ENCODE results near the gene AVPR1B. TPM values are rescaled to one million over a fixed set of nuclear protein-coding genes. Genes with fewer than 3 reads are reported as not detected.

Gene AVPR1B
- polyA plus RNA-seq, 2 of the 4 experiments (the other 2 are of a cell fraction), result not detected

- no peak for TF ChIP-seq NPAS2 (CRISPR knock-in tag; IDR thresholded peaks at IDR 0.05; ENCODE audit: borderline replicate concordance)
- no peak for TF ChIP-seq FOSB (CRISPR knock-in tag; IDR thresholded peaks at IDR 0.05)
- H3K4me2 ChIP-seq, result no peak overlapping the region
- FAIRE-seq, result no peak
- CTCF ChIA-PET, result interaction anchor here (0.8 to 2.5 kb wide), 6 partner anchors 11 to 966 kb away, joined by 3 to 6 read pairs (median 3); no protein-coding TSS in a partner anchor
- no peak overlapping the region for H3K4me3 ChIP-seq
- POLR2A ChIA-PET, result no interaction called here
- H3K4me1 ChIP-seq, result no peaks in the 10 kb centered on the region
- 50% methylated on average over 8 of the region's 8 CpGs for WGBS (ENCODE audit: missing lambda C conversion rate)
- ATAC-seq, result no peak
- no peaks in the 10 kb centered on the region for H3K9me3 ChIP-seq
- H3K27ac ChIP-seq, result no peak overlapping the region
- DNase-seq (ENCODE audit: low read depth in 1 of 2, low spot score in 1 of 2), result no peak
Measured at GRCh38 chr1:206080026-206080820, 37.0 kb downstream of the AVPR1B start.

DNA sequence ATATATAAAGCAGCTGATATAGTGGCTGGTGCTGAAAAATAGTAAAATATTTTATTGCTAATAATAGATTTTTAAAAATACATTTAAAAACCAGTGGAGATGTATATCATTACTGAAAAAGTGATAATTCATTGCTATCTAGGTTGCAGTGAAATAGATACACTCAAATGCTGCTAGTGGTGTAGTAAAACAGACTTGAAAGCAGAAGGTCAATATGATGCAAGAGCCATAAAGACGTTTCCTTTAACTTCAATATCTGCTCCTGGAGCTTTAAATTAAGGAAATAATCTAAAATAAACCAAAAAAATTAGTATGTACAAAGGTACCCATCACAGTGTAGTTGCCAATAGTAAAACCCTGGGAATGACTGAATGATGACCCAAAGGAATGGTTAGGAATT lies 38.1 kb downstream of the AVPR1B start:
- 34% methylated on average over 1 of the region's 1 CpG for WGBS (ENCODE audit: missing lambda C conversion rate)
- Histone ChIP-seq H3K4me3 (no peak overlapping the region), H3K27ac (no peak overlapping the region), H3K4me2 (no peak overlapping the region), H3K4me1 (no peaks in the 10 kb centered on the region), H3K9me3 (no peaks in the 10 kb centered on the region)
- FAIRE-seq (no peak), DNase-seq (ENCODE audit: low read depth in 1 of 2, low spot score in 1 of 2) (no peak), ATAC-seq (no peak)
- CTCF ChIA-PET, result interaction anchor here (0.8 to 1.4 kb wide), 4 partner anchors 17 to 967 kb away, joined by 3 read pairs; no protein-coding TSS in a partner anchor
- no peak for TF ChIP-seq MAFK (IDR thresholded peaks at IDR 0.05; ENCODE audit: partially characterized antibody)
- no peak for TF ChIP-seq POLR2AphosphoS2 (conservative IDR thresholded peaks at IDR 0.05; ENCODE audit: low read length)
- TF ChIP-seq, protein P1, sequence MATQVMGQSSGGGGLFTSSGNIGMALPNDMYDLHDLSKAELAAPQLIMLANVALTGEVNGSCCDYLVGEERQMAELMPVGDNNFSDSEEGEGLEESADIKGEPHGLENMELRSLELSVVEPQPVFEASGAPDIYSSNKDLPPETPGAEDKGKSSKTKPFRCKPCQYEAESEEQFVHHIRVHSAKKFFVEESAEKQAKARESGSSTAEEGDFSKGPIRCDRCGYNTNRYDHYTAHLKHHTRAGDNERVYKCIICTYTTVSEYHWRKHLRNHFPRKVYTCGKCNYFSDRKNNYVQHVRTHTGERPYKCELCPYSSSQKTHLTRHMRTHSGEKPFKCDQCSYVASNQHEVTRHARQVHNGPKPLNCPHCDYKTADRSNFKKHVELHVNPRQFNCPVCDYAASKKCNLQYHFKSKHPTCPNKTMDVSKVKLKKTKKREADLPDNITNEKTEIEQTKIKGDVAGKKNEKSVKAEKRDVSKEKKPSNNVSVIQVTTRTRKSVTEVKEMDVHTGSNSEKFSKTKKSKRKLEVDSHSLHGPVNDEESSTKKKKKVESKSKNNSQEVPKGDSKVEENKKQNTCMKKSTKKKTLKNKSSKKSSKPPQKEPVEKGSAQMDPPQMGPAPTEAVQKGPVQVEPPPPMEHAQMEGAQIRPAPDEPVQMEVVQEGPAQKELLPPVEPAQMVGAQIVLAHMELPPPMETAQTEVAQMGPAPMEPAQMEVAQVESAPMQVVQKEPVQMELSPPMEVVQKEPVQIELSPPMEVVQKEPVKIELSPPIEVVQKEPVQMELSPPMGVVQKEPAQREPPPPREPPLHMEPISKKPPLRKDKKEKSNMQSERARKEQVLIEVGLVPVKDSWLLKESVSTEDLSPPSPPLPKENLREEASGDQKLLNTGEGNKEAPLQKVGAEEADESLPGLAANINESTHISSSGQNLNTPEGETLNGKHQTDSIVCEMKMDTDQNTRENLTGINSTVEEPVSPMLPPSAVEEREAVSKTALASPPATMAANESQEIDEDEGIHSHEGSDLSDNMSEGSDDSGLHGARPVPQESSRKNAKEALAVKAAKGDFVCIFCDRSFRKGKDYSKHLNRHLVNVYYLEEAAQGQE (IDR thresholded peaks at IDR 0.05), result no peak
- no peak for TF ChIP-seq EP300 (IDR thresholded peaks at IDR 0.05)
- TF ChIP-seq PHF8 (IDR thresholded peaks at IDR 0.05; ENCODE audit: borderline replicate concordance, low read depth), result no peak
- no peak for TF ChIP-seq CEBPB (IDR thresholded peaks at IDR 0.05)
- no peak for TF ChIP-seq ZC3H11A (IDR thresholded peaks at IDR 0.05)
- no peak for TF ChIP-seq ZNF302 (CRISPR knock-in tag; IDR thresholded peaks at IDR 0.05)
- TF ChIP-seq BHLHE40 (IDR thresholded peaks at IDR 0.05; ENCODE audit: low read depth, low read length), result no peak
- TF ChIP-seq GATA3 (IDR thresholded peaks at IDR 0.05; ENCODE audit: borderline replicate concordance), result no peak
- TF ChIP-seq NFE2L2 (conservative IDR thresholded peaks at IDR 0.05; ENCODE audit: low read length), result no peak
- no peak for TF ChIP-seq EHF (CRISPR knock-in tag; IDR thresholded peaks at IDR 0.05)
- no peak for TF ChIP-seq E2F6 (IDR thresholded peaks at IDR 0.05; ENCODE audit: borderline replicate concordance, low read depth)
- POLR2A ChIA-PET, result no interaction called here

- ATAC-seq, result no peak
- Histone ChIP-seq H3K4me3 (no peak overlapping the region), H3K27ac (no peak overlapping the region), H3K4me2 (no peak overlapping the region), H3K4me1 (no peaks in the 10 kb centered on the region), H3K9me3 (no peaks in the 10 kb centered on the region)
- WGBS (ENCODE audit: missing lambda C conversion rate), result 75% methylated on average over 11 of the region's 11 CpGs
- ChIA-PET POLR2A (no interaction called here), CTCF (interaction anchor here (1.4 to 2.0 kb wide), 2 partner anchors 46 to 157 kb away, joined by 4 read pairs; no protein-coding TSS in a partner anchor)
- FAIRE-seq, result no peak
- no peak for DNase-seq (ENCODE audit: low read depth in 1 of 2, low spot score in 1 of 2)
- no peak for TF ChIP-seq CBX8 (IDR thresholded peaks at IDR 0.05)
- TF ChIP-seq, protein P2, sequence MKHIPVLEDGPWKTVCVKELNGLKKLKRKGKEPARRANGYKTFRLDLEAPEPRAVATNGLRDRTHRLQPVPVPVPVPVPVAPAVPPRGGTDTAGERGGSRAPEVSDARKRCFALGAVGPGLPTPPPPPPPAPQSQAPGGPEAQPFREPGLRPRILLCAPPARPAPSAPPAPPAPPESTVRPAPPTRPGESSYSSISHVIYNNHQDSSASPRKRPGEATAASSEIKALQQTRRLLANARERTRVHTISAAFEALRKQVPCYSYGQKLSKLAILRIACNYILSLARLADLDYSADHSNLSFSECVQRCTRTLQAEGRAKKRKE (CRISPR knock-in tag; IDR thresholded peaks at IDR 0.05; ENCODE audit: low read depth), result no peak
- no peak for TF ChIP-seq ZSCAN20 (CRISPR knock-in tag; IDR thresholded peaks at IDR 0.05)
- no peak for TF ChIP-seq EP300 (IDR thresholded peaks at IDR 0.05)
- TF ChIP-seq CEBPB (IDR thresholded peaks at IDR 0.05), result no peak
- TF ChIP-seq TFCP2L1 (CRISPR knock-in tag; IDR thresholded peaks at IDR 0.05), result no peak
- no peak for TF ChIP-seq JUN (IDR thresholded peaks at IDR 0.05)
- no peak for TF ChIP-seq PHF8 (IDR thresholded peaks at IDR 0.05; ENCODE audit: borderline replicate concordance, low read depth)
- TF ChIP-seq HEYL (CRISPR knock-in tag; IDR thresholded peaks at IDR 0.05), result no peak
- no peak for TF ChIP-seq HOXA7 (CRISPR knock-in tag; IDR thresholded peaks at IDR 0.05)
- TF ChIP-seq USF2 (IDR thresholded peaks at IDR 0.05), result no peak
Measured at GRCh38 chr1:206075786-206076755, 41.1 kb downstream of the AVPR1B start.
